ENCODE measurements around the gene GPRC5C.

- TF ChIP-seq POLR2AphosphoS5 (IDR thresholded peaks at IDR 0.05; ENCODE audit: low read depth) (no peak), CTCF (IDR thresholded peaks at IDR 0.05; ENCODE audit: insufficient read depth, low read length) (no peak)
These were observed 46.7 kb upstream of the GPRC5C start for GRCh38 chr17:74385201-74385600.
